Measurements from ENCODE around the gene MAB21L1. TPM values are rescaled to one million over a fixed set of nuclear protein-coding genes. Genes with fewer than 3 reads are reported as not detected.

The MAB21L1 gene
- 1 to 10 TPM in 1 of 4 donors, under 1 TPM in 3; 0.48 to 3.7 (median 0.57) TPM for total RNA-seq

GRCh38 chr13:35475960-35476943, at the start of gene MAB21L1:
MAB21L1 (minus strand) TSS chr13:35476689; CDS start chr13:35476138, 551 bp downstream.
- 34 to 38% methylated on average over 12 to 35 of the region's 35 CpGs for WGBS, 2 donors (ENCODE audit: low coverage in 1 of 2)
- intact Hi-C loops (cut with DNase I; ENCODE audit: low total_unique reads), result no loop called here
- H3K27ac ChIP-seq, result peak within 1 kb of the TSS in 2 of 4 donors; percentile 4 to 42
- no peaks in the 10 kb centered on the region for H3K36me3 ChIP-seq
- in situ Hi-C loops (cut with MboI; ENCODE audit: low pct_ligation_motif_present in 1 of 4, low pct_unique_long_range_greater_than_20kb in 1 of 4, low sequenced_read_pairs in 3 of 4), result no loop called here
- no peaks in the 10 kb centered on the region for H3K9me3 ChIP-seq
- peaks cover 75% of the 10 kb centered on the region for H3K27me3 ChIP-seq
- peak in 2 of 3 donors; percentile 15 to 21 for TF ChIP-seq POLR2AphosphoS5 (IDR thresholded peaks at IDR 0.05)
- peak; percentile 16 for TF ChIP-seq POLR2A (IDR thresholded peaks at IDR 0.05)
- no peak for TF ChIP-seq EP300 (IDR thresholded peaks at IDR 0.05; ENCODE audit: low read depth)
- peak; percentile 9 for DNase-seq
- no peaks in the 10 kb centered on the region for H3K4me1 ChIP-seq
- H3K4me3 ChIP-seq, result peak within 1 kb of the TSS; percentile 2 to 37 (median 22)

- in situ Hi-C loops (cut with MboI; ENCODE audit: low pct_ligation_motif_present in 1 of 4, low pct_unique_long_range_greater_than_20kb in 1 of 4, low sequenced_read_pairs in 3 of 4) (no loop called here), intact Hi-C loops (cut with DNase I; ENCODE audit: low total_unique reads) (no loop called here)
- H3K4me3 ChIP-seq, result no peak overlapping the region
- no peaks in the 10 kb centered on the region for H3K27me3 ChIP-seq
- WGBS, 2 donors (ENCODE audit: low coverage in 1 of 2), result 80 to 87% methylated on average over 2 to 3 of the region's 3 CpGs
- no peak overlapping the region for H3K27ac ChIP-seq
- no peaks in the 10 kb centered on the region for H3K9me3 ChIP-seq
- TF ChIP-seq POLR2AphosphoS5 (IDR thresholded peaks at IDR 0.05) (no peak), CTCF (IDR thresholded peaks at IDR 0.05) (no peak), POLR2A (IDR thresholded peaks at IDR 0.05) (no peak), EP300 (IDR thresholded peaks at IDR 0.05; ENCODE audit: low read depth) (no peak)
- no peaks in the 10 kb centered on the region for H3K4me1 ChIP-seq
- H3K36me3 ChIP-seq, result no peaks in the 10 kb centered on the region
- DNase-seq, result no peak
These were observed 47.7 kb upstream of the MAB21L1 start for GRCh38 chr13:35524171-35524570.

- Histone ChIP-seq H3K36me3 (no peaks in the 10 kb centered on the region), H3K27ac (no peak overlapping the region), H3K4me3 (no peak overlapping the region), H3K4me1 (no peaks in the 10 kb centered on the region), H3K9me3 (no peaks in the 10 kb centered on the region), H3K27me3 (no peaks in the 10 kb centered on the region)
- TF ChIP-seq POLR2A (IDR thresholded peaks at IDR 0.05) (no peak), POLR2AphosphoS5 (IDR thresholded peaks at IDR 0.05) (no peak), EP300 (IDR thresholded peaks at IDR 0.05; ENCODE audit: low read depth) (no peak), CTCF (IDR thresholded peaks at IDR 0.05) (no peak)
- in situ Hi-C loops (cut with MboI; ENCODE audit: low pct_ligation_motif_present in 1 of 4, low pct_unique_long_range_greater_than_20kb in 1 of 4, low sequenced_read_pairs in 3 of 4), result no loop called here
- intact Hi-C loops (cut with DNase I; ENCODE audit: low total_unique reads), result no loop called here
- no peak for DNase-seq
- 88 to 90% methylated on average over 2 to 5 of the region's 5 CpGs for WGBS, 2 donors (ENCODE audit: low coverage in 1 of 2)
These were observed 42.0 kb upstream of the MAB21L1 start for GRCh38 chr13:35518337-35518946.

GRCh38 chr13:35514801-35515502, 38.5 kb upstream of the MAB21L1 start:
- H3K27ac ChIP-seq, result no peak overlapping the region
- TF ChIP-seq POLR2AphosphoS5 (IDR thresholded peaks at IDR 0.05), result no peak
- TF ChIP-seq CTCF (IDR thresholded peaks at IDR 0.05), result no peak
- no peak for TF ChIP-seq POLR2A (IDR thresholded peaks at IDR 0.05)
- TF ChIP-seq EP300 (IDR thresholded peaks at IDR 0.05; ENCODE audit: low read depth), result no peak
- H3K4me1 ChIP-seq, result no peaks in the 10 kb centered on the region
- DNase-seq, result no peak
- intact Hi-C loops (cut with DNase I; ENCODE audit: low total_unique reads) (no loop called here), in situ Hi-C loops (cut with MboI; ENCODE audit: low pct_ligation_motif_present in 1 of 4, low pct_unique_long_range_greater_than_20kb in 1 of 4, low sequenced_read_pairs in 3 of 4) (no loop called here)
- 75 to 83% methylated on average over 4 to 6 of the region's 6 CpGs for WGBS, 2 donors (ENCODE audit: low coverage in 1 of 2)
- H3K36me3 ChIP-seq, result no peaks in the 10 kb centered on the region
- no peak overlapping the region for H3K4me3 ChIP-seq
- no peaks in the 10 kb centered on the region for H3K9me3 ChIP-seq
- H3K27me3 ChIP-seq, result no peaks in the 10 kb centered on the region

Measured in transverse colon (tissue), 4 donors.